GM23248 (cell line): Measurements from ENCODE around the gene SIGLEC15. TPM values are rescaled to one million over a fixed set of nuclear protein-coding genes. Genes with fewer than 3 reads are reported as not detected.
A peak's percentile ranks its signal among the peaks of the same experiment; 100 is the strongest.

Source experiments
- DNase-seq: peaks from one replicate; pipeline ENCODE4 v3.0.0-alpha.2; 2015
- H2AFZ ChIP-seq: fragments of 200-600 bp; sonication (generic); 2 replicates; pipeline ENCODE4 v1.6.1; 2016; ENCODE audit warnings: antibody characterized with exemption
- H3F3A ChIP-seq: fragments of 200-600 bp; sonication (generic); 2 replicates; pipeline ENCODE4 v1.6.1; 2016; ENCODE audit warnings: mild to moderate bottlenecking, antibody characterized with exemption, mixed run types; ENCODE audit not compliant: insufficient read depth
- H3K27ac ChIP-seq: fragments of 200-600 bp; sonication (generic); 2 replicates; pipeline ENCODE4 v1.5.1; 2016; ENCODE audit warnings: mild to moderate bottlenecking
- H3K27me3 ChIP-seq: fragments of 200-600 bp; sonication (generic); replicated peaks from 2 replicates; pipeline ENCODE4 v1.6.1; 2016; ENCODE audit warnings: mild to moderate bottlenecking; ENCODE audit not compliant: insufficient read depth
- H3K36me3 ChIP-seq: fragments of 200-600 bp; sonication (generic); 2 replicates; pipeline ENCODE4 v1.6.1; 2016; ENCODE audit warnings: low read depth, mild to moderate bottlenecking
- H3K4me1 ChIP-seq: fragments of 200-600 bp; sonication (generic); 2 replicates; pipeline ENCODE4 v1.6.1; 2016; ENCODE audit warnings: mild to moderate bottlenecking; ENCODE audit not compliant: insufficient read depth
- H3K4me2 ChIP-seq: fragments of 200-600 bp; sonication (generic); one replicate; pipeline ENCODE4 v1.6.1; 2016; ENCODE audit warnings: mild to moderate bottlenecking; ENCODE audit not compliant: unreplicated experiment
- H3K4me3 ChIP-seq: fragments of 200-600 bp; sonication (generic); 2 replicates; pipeline ENCODE4 v1.5.1; 2016; ENCODE audit warnings: mild to moderate bottlenecking
- H3K79me2 ChIP-seq: fragments of 200-600 bp; sonication (generic); 2 replicates; pipeline ENCODE4 v1.6.1; 2016; ENCODE audit warnings: mild to moderate bottlenecking; ENCODE audit not compliant: insufficient read depth
- H3K9ac ChIP-seq: fragments of 200-600 bp; sonication (generic); 2 replicates; pipeline ENCODE4 v1.6.1; 2016; ENCODE audit warnings: mild to moderate bottlenecking
- H3K9me2 ChIP-seq: fragments of 200-600 bp; sonication (generic); 2 replicates; pipeline ENCODE4 v1.6.1; 2016; ENCODE audit warnings: mixed run types, mild to moderate bottlenecking, moderate library complexity; ENCODE audit not compliant: insufficient read depth
- H3K9me3 ChIP-seq: fragments of 200-600 bp; sonication (generic); one replicate; pipeline ENCODE4 v1.6.1; 2017; ENCODE audit warnings: low read depth
- H4K20me1 ChIP-seq: fragments of 200-600 bp; sonication (generic); 2 replicates; pipeline ENCODE4 v1.6.0; 2016; ENCODE audit not compliant: insufficient read depth
- EZH2 ChIP-seq: fragments of 200-600 bp; sonication (generic); IDR thresholded peaks from 2 replicates; pipeline ENCODE4 v1.6.1; 2018; ENCODE audit warnings: antibody characterized with exemption, mild to moderate bottlenecking; ENCODE audit not compliant: insufficient read depth, poor library complexity, severe bottlenecking
- EZH2phosphoT487 ChIP-seq: fragments of 200-600 bp; sonication (generic); IDR thresholded peaks from 2 replicates; pipeline ENCODE4 v1.6.1; 2018; ENCODE audit warnings: antibody characterized with exemption, moderate library complexity, mild to moderate bottlenecking, low read depth; ENCODE audit not compliant: insufficient read depth
- WGBS, 2 experiments: methylation state at CpG; one replicate each; pipeline ENCODE4 v1.1.6; 2015 to 2017; ENCODE audit warnings: low lambda C conversion rate in 2 of 2, low coverage in 1 of 2; ENCODE audit errors: missing lambda C conversion rate in 2 of 2; 5-methylcytosine and 5-hydroxymethylcytosine counted together
- in situ Hi-C: fragments of 300-500 bp; cut with MboI; formaldehyde crosslinking; loops from 2 replicates; pipeline ENCODE4 v1.15.0; 2020
- polyA plus RNA-seq: library from polyadenylated mRNA; unstranded; fragments of >200 nt; fragmentation: Nextera tagmentation; extraction: Ambion mirVana; gene quantifications from 2 replicates; pipeline ENCODE4 v1.2.1, GENCODE V29; 2016
- total RNA-seq: library from RNA; depleted of rRNA; stranded (reverse); fragments of >200 nt; shearing (Covaris generic); gene quantifications from 2 replicates; pipeline ENCODE4 v1.2.3, GENCODE V29; 2014

SIGLEC15 gene
- total and polyA plus RNA-seq, 2 experiments from 2014 or later: 0.22 to 0.69 TPM

GRCh38 chr18:45871431-45872084, 46.1 kb downstream of the SIGLEC15 start:
- Histone ChIP-seq H3K4me2 (no peak overlapping the region), H3K4me1 (peaks cover 13% of the 10 kb centered on the region), H3F3A (peaks cover 33% of the 10 kb centered on the region), H2AFZ (no peak overlapping the region), H3K9me2 (no peaks in the 10 kb centered on the region), H3K36me3 (peaks cover 90% of the 10 kb centered on the region), H3K4me3 (no peak overlapping the region), H4K20me1 (0 out of 2 replicates have a peak, but pooled peaks cover 3% of the 10 kb centered on the region), H3K79me2 (peaks cover 40% of the 10 kb centered on the region), H3K27ac (no peak overlapping the region), H3K9ac (no peak overlapping the region), H3K27me3 (no peaks in the 10 kb centered on the region), H3K9me3 (no peaks in the 10 kb centered on the region)
- in situ Hi-C loops: loop anchor here (10.0 kb wide), 1 partner anchor 177 kb away; no protein-coding TSS in a partner anchor
- WGBS, 2 experiments: 71 to 72% methylated on average over 5 of the region's 5 CpGs
- peak; percentile 49 for DNase-seq
- TF ChIP-seq EZH2 (no peak), EZH2phosphoT487 (no peak)

- Histone ChIP-seq H3K36me3 (peaks cover 80% of the 10 kb centered on the region), H3K4me2 (no peak overlapping the region), H3K4me1 (peaks cover 13% of the 10 kb centered on the region), H3F3A (peaks cover 42% of the 10 kb centered on the region), H3K9me3 (no peaks in the 10 kb centered on the region), H3K27me3 (no peaks in the 10 kb centered on the region), H3K27ac (0 out of 2 replicates have a peak overlapping the region, but pooled peaks have one; percentile 6), H3K79me2 (peaks cover 26% of the 10 kb centered on the region; the same call in 1 of the 2 replicates), H2AFZ (no peak overlapping the region), H3K9ac (no peak overlapping the region), H3K4me3 (no peak overlapping the region), H4K20me1 (0 out of 2 replicates have a peak, but pooled peaks cover 3% of the 10 kb centered on the region), H3K9me2 (no peaks in the 10 kb centered on the region)
- TF ChIP-seq EZH2 (no peak), EZH2phosphoT487 (no peak)
- DNase-seq: peak; percentile 31
- in situ Hi-C loops: loop anchor here (10.0 kb wide), 1 partner anchor 180 kb away; no protein-coding TSS in a partner anchor
- WGBS, 2 experiments: 90% methylated on average over 5 of the region's 5 CpGs
These were observed 49.2 kb downstream of the SIGLEC15 start for GRCh38 chr18:45874491-45875184.

GRCh38 chr18:45876161-45876560, 50.7 kb downstream of the SIGLEC15 start:
- WGBS, 2 experiments: 94 to 97% methylated on average over 3 of the region's 3 CpGs
- in situ Hi-C loops: loop anchor here (10.0 kb wide), 1 partner anchor 181 kb away; no protein-coding TSS in a partner anchor
- Histone ChIP-seq H3K27ac (no peak overlapping the region), H3K79me2 (peaks cover 15% of the 10 kb centered on the region; the same call in 1 of the 2 replicates), H4K20me1 (0 out of 2 replicates have a peak, but pooled peaks cover 3% of the 10 kb centered on the region), H2AFZ (no peak overlapping the region), H3K4me3 (no peak overlapping the region), H3K9ac (no peak overlapping the region), H3F3A (peaks cover 42% of the 10 kb centered on the region), H3K9me2 (no peaks in the 10 kb centered on the region), H3K4me1 (peaks cover 8% of the 10 kb centered on the region), H3K27me3 (no peaks in the 10 kb centered on the region), H3K4me2 (no peak overlapping the region), H3K9me3 (no peaks in the 10 kb centered on the region), H3K36me3 (peaks cover 71% of the 10 kb centered on the region)
- TF ChIP-seq EZH2phosphoT487: no peak
- TF ChIP-seq EZH2: no peak
- DNase-seq: no peak

GRCh38 chr18:45877403-45877802, 51.9 kb downstream of the SIGLEC15 start:
- H3K4me3 ChIP-seq: no peak overlapping the region
- 98% methylated on average over 3 of the region's 3 CpGs for WGBS, 2 experiments
- no peaks in the 10 kb centered on the region for H3K9me3 ChIP-seq
- no peaks in the 10 kb centered on the region for H3K27me3 ChIP-seq
- H3K36me3 ChIP-seq: peaks cover 75% of the 10 kb centered on the region
- H3K9me2 ChIP-seq: no peaks in the 10 kb centered on the region
- in situ Hi-C loops: loop anchor here (10.0 kb wide), 1 partner anchor 183 kb away; no protein-coding TSS in a partner anchor
- no peak for TF ChIP-seq EZH2
- no peak overlapping the region for H3K9ac ChIP-seq
- H3F3A ChIP-seq: peaks cover 41% of the 10 kb centered on the region
- no peak for DNase-seq
- H3K27ac ChIP-seq: no peak overlapping the region
- H3K4me1 ChIP-seq: no peaks in the 10 kb centered on the region
- H3K4me2 ChIP-seq: no peak overlapping the region
- peaks cover 20% of the 10 kb centered on the region; the same call in 1 of the 2 replicates for H3K79me2 ChIP-seq
- H4K20me1 ChIP-seq: no peaks in the 10 kb centered on the region
- H2AFZ ChIP-seq: no peak overlapping the region
